ENCODE results near the gene PFKM. TPM values are rescaled to one million over a fixed set of nuclear protein-coding genes. Genes with fewer than 3 reads are reported as not detected.

Gene PFKM
- total and polyA plus RNA-seq, 12 donors: 121 to 948 (median 668) TPM

- H3K27ac ChIP-seq: no peak overlapping the region
- TF ChIP-seq CTCF (IDR thresholded peaks at IDR 0.05): no peak
- WGBS, 2 donors: 95% methylated on average over 2 of the region's 2 CpGs
- peaks cover 0 to 5% (median 0%) of the 10 kb centered on the region in 11 donors for H3K9me3 ChIP-seq
- peaks cover 0 to 84% (median 18%) of the 10 kb centered on the region in 9 donors for H3K36me3 ChIP-seq
- intact Hi-C loops (cut with DNase I): no loop called here
- no peak for ATAC-seq
- H3K27me3 ChIP-seq: no peaks in the 10 kb centered on the region
- peaks cover 0 to 3% (median 0%) of the 10 kb centered on the region in 9 donors for H3K4me1 ChIP-seq
- no peak overlapping the region for H3K4me3 ChIP-seq
- no peak for DNase-seq
Measured at GRCh38 chr12:48077111-48077510, 42.1 kb upstream of the PFKM start.

GRCh38 chr12:48078901-48079300, 40.3 kb upstream of the PFKM start:
- no peaks in the 10 kb centered on the region for H3K27me3 ChIP-seq
- WGBS, 2 donors: 95% methylated on average over 5 of the region's 5 CpGs
- no peak overlapping the region for H3K27ac ChIP-seq
- DNase-seq (no peak), ATAC-seq (no peak)
- no peak for TF ChIP-seq CTCF (IDR thresholded peaks at IDR 0.05)
- peaks cover 0 to 3% (median 0%) of the 10 kb centered on the region in 9 donors for H3K4me1 ChIP-seq
- no peak overlapping the region for H3K4me3 ChIP-seq
- H3K36me3 ChIP-seq: peaks cover 0 to 84% (median 26%) of the 10 kb centered on the region in 9 donors
- H3K9me3 ChIP-seq: peaks cover 0 to 5% (median 0%) of the 10 kb centered on the region in 11 donors
- intact Hi-C loops (cut with DNase I): no loop called here

GRCh38 chr12:48080285-48080684, 38.9 kb upstream of the PFKM start:
- Histone ChIP-seq H3K36me3 (peaks cover 0 to 82% (median 20%) of the 10 kb centered on the region in 9 donors), H3K9me3 (peaks cover 0 to 5% (median 0%) of the 10 kb centered on the region in 11 donors), H3K4me3 (no peak overlapping the region), H3K4me1 (peaks cover 0 to 3% (median 0%) of the 10 kb centered on the region in 9 donors), H3K27me3 (no peaks in the 10 kb centered on the region), H3K27ac (no peak overlapping the region)
- TF ChIP-seq CTCF (IDR thresholded peaks at IDR 0.05): no peak
- intact Hi-C loops (cut with DNase I): loop anchor here in 5 of 10 donors (5.0 to 10.0 kb wide), 5 partner anchors 82 to 537 kb away; partner anchors contain the start of gene RPAP3 (in 1 of the 5)
- DNase-seq: no peak
- 93% methylated on average over 5 of the region's 5 CpGs for WGBS, 2 donors
- ATAC-seq: no peak

GRCh38 chr12:48080821-48081220, 38.3 kb upstream of the PFKM start:
- no peak for TF ChIP-seq CTCF (IDR thresholded peaks at IDR 0.05)
- Histone ChIP-seq H3K36me3 (peaks cover 0 to 84% (median 20%) of the 10 kb centered on the region in 9 donors), H3K27ac (no peak overlapping the region), H3K4me3 (no peak overlapping the region), H3K4me1 (peaks cover 0 to 3% (median 0%) of the 10 kb centered on the region in 9 donors), H3K9me3 (peaks cover 0 to 5% (median 0%) of the 10 kb centered on the region in 11 donors), H3K27me3 (no peaks in the 10 kb centered on the region)
- ATAC-seq (no peak), DNase-seq (no peak)
- intact Hi-C loops (cut with DNase I): loop anchor here in 5 of 10 donors (5.0 to 10.0 kb wide), 5 partner anchors 81 to 536 kb away; partner anchors contain the start of gene RPAP3 (in 1 of the 5)
- WGBS, 2 donors: 97% methylated on average over 3 of the region's 3 CpGs
